Large intestine (tissue), 3 donors: ENCODE results near the gene HSPA9. TPM values are rescaled to one million over a fixed set of nuclear protein-coding genes. Genes with fewer than 3 reads are reported as not detected.
A peak's percentile ranks its signal among the peaks of the same experiment; 100 is the strongest.
"Not testable (repeated sequence)": the region's sequence is repeated elsewhere in the genome, so short reads cannot be mapped to it uniquely, and the experiment has no call there.

Experiments used
- DNase-seq, 2 donors: peaks; one replicate each; pipeline versions ENCODE4 v3.0.0 to v3.0.0-alpha.2; 2013
- H3K27ac ChIP-seq: one replicate; pipeline ENCODE4 v1.5.1; 2013; ENCODE audit warnings: low read length
- H3K27me3 ChIP-seq: 2 replicates; pipeline ENCODE4 v1.6.1; 2013; ENCODE audit warnings: low read length; ENCODE audit not compliant: control insufficient read depth, insufficient read depth
- H3K36me3 ChIP-seq: 2 replicates; pipeline ENCODE4 v1.6.1; 2013; ENCODE audit warnings: low read length; ENCODE audit not compliant: control insufficient read depth, insufficient read depth
- H3K4me1 ChIP-seq: one replicate; pipeline ENCODE4 v1.6.1; 2013; ENCODE audit warnings: low read length; ENCODE audit not compliant: control insufficient read depth, insufficient read depth
- H3K4me3 ChIP-seq: one replicate; pipeline ENCODE4 v1.5.1; 2013; ENCODE audit warnings: low read length
- H3K9me3 ChIP-seq: one replicate; pipeline ENCODE4 v1.6.1; 2013; ENCODE audit warnings: mild to moderate bottlenecking, low read depth, low read length, moderate library complexity; ENCODE audit not compliant: control insufficient read depth
- WGBS: methylation state at CpG from one replicate; pipeline ENCODE4 v1.1.5; 2013; ENCODE audit warnings: low lambda C conversion rate; ENCODE audit not compliant: insufficient coverage; 5-methylcytosine and 5-hydroxymethylcytosine counted together
- polyA plus RNA-seq: library from polyadenylated mRNA; unstranded; fragments of 120-200 nt; gene quantifications from one replicate; pipeline ENCODE4 v1.2.1, GENCODE V29; 2013

HSPA9 gene
- polyA plus RNA-seq, 1 donor, result 190 TPM

DNA sequence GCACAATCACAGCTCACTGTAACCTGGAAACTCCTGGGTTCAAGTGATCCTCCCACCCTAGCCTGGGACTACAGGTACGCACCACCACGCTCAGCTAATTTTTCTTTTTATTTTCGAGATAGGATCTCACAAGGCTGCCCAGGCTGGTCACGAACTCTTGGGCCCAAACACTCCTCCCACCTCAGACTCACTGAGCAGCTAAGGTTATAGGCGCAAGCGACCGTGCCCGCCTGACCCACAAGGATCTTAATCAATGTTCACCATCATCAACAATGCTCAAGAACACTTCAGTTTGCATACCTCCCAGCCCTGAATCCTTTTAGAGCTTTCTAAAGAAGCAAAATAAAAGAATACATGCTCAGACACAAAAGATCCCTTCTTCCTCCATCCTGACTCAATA is 45.4 kb downstream of the HSPA9 start:
- Histone ChIP-seq H3K4me1 (no peaks in the 10 kb centered on the region), H3K27me3 (no peaks in the 10 kb centered on the region), H3K4me3 (no peak overlapping the region), H3K9me3 (no peaks in the 10 kb centered on the region), H3K27ac (no peak overlapping the region), H3K36me3 (no peaks in the 10 kb centered on the region)
- 100% methylated on average over 1 of the region's 8 CpGs for WGBS
- DNase-seq, result no peak

DNA sequence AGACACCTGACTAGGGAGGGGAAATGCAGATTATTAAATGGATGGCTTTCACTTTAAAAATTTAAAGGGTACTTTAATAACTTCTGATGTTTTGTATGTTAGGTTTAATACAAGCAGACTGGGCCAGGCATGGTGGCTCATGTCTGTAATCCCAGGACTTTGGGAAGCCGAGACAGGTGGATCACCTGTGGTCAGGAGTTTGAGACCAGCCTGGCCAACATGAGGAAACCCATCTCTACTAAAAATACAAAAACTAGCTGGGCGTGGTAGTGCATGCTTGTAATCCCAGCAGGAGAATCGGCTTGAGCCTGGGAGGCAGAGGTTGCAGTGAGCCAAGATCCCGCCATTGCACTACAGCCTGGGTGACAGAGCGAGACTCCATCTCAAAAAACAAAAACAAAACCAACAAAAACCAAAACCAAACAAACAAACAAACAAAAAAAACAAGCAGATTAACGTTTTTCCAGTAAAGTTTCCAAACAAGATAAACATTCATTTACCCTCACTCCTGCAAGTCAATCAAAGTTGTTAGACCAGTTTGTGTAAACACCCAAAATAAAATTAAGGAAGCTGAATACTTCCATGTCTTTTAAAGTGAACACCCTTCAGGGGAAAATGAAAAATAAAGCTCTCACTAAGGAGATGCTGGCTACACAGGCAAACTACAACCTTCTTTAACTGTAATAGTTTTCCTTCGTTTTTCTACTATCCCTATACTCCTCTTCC is 46.3 kb downstream of the HSPA9 start:
- Histone ChIP-seq H3K4me1 (no peaks in the 10 kb centered on the region), H3K27ac (no peak overlapping the region), H3K36me3 (no peaks in the 10 kb centered on the region), H3K27me3 (no peaks in the 10 kb centered on the region), H3K9me3 (no peaks in the 10 kb centered on the region), H3K4me3 (no peak overlapping the region)
- WGBS, result 66% methylated on average over 2 of the region's 7 CpGs
- DNase-seq, result no peak

DNA sequence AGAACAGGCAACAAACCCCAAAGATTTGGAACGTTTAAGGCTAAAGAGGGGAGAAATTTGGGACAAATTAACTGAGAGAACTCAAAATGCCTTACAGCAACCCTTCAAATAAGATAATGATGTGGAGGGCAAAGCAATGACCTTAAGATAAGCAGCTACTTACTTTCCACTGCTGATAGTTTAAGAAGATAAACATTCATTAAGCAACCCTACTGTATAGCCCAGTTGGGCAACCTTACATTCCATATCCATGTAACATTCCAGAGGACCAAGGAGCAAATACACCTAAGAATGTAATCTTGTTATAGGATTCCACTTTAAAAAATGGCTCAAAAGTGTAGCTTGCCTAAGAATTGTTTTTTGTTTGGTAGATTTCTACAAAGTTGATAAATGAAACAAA is 47.0 kb downstream of the HSPA9 start:
- no peak overlapping the region for H3K4me3 ChIP-seq
- no peaks in the 10 kb centered on the region for H3K36me3 ChIP-seq
- no peaks in the 10 kb centered on the region for H3K9me3 ChIP-seq
- no peak overlapping the region for H3K27ac ChIP-seq
- no peaks in the 10 kb centered on the region for H3K4me1 ChIP-seq
- no CpG with 5 or more reads among the region's 1 CpG for WGBS
- H3K27me3 ChIP-seq, result no peaks in the 10 kb centered on the region
- DNase-seq, result peak; percentile 33 to 36

DNA sequence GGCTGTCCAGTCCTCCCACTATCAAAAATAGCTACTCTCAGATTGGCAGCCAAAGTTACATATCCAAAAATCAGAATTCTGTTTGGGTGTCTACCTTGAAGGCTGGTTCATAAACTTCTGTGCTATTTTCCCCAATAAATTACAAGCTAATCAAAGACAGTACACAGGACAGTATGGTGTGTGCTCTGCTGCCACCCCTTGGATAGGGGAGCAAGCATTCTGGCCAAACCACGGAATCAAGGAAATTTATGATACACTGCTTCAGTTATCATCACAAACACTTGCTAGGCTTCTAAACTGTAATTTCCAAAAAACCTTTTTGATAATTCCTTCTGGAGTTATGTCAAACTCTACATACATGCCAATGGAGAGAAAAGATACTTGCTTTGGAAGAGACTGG is 48.0 kb downstream of the HSPA9 start:
- Histone ChIP-seq H3K27me3 (no peaks in the 10 kb centered on the region), H3K4me3 (no peak overlapping the region), H3K27ac (no peak overlapping the region), H3K36me3 (no peaks in the 10 kb centered on the region), H3K9me3 (no peaks in the 10 kb centered on the region), H3K4me1 (no peaks in the 10 kb centered on the region)
- no peak for DNase-seq
- no CpG with 5 or more reads among the region's 1 CpG for WGBS

DNA sequence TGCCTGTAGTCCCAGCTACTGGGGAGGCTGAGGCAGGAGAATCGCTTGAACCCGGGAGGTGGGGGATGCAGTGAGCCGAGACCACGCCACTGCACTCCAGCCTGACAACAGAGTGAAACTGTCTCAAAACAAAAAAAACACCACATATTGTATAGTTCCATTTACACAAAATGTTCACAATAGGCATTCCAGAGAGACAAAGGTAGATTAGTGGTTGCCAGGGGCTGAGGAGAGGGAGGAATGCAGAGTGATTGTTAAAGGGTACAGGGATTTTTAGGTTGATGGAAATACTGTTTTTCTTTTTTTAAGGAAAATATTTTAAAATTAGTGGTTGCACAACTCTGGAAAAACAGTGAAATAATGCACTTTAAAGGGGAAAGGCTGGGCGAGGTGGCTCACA is 51.8 kb downstream of the HSPA9 start:
- Histone ChIP-seq H3K27me3 (no peaks in the 10 kb centered on the region), H3K9me3 (no peaks in the 10 kb centered on the region), H3K4me3 (no peak overlapping the region), H3K27ac (no peak overlapping the region), H3K36me3 (peaks cover 4% of the 10 kb centered on the region), H3K4me1 (no peaks in the 10 kb centered on the region)
- WGBS, result 60% methylated on average over 1 of the region's 5 CpGs
- DNase-seq, result no peak

DNA sequence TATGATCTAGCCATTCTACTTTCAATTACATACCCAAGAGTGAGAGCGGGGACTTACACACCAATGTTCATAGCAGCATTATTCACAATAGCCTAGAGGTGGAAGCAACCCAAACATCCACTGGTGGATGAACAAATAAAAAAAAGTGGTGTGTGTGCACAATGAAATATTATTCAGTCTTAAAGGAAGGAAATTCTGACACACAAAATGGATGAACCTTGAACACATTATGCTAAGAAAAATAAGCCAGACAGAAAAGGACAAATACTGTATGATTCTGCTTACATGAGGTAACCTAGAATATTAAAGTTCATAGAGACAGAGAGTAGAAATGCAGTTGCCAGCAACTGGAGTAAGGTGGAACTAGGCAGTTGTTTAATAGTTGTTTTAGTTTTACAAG is 54.2 kb downstream of the HSPA9 start:
- Histone ChIP-seq H3K4me3 (no peak overlapping the region), H3K9me3 (no peaks in the 10 kb centered on the region), H3K36me3 (peaks cover 21% of the 10 kb centered on the region), H3K27me3 (no peaks in the 10 kb centered on the region), H3K27ac (no peak overlapping the region), H3K4me1 (no peaks in the 10 kb centered on the region)
- no peak for DNase-seq
- WGBS, result no CpG with 5 or more reads among the region's 1 CpG

DNA sequence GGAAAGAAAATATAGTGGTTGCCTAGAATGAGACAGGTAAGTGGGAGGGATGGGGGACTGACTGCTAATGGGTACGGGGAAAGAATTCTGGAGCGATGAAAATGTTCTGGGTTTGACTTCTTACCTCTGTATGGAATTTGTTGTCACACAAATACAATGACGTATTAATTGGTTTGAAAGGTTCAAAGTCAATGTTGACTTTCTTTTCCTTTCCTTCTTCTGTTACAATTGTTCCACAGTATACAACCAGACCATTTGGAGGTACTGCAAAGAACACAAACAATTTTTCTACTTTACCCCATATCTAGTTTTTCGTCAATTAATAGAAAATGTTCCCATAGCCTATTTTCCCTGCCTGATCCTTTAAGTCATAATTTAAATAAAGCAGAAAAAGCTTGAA is 57.8 kb downstream of the HSPA9 start:
- H3K4me3 ChIP-seq, result no peak overlapping the region
- peaks cover 51% of the 10 kb centered on the region for H3K36me3 ChIP-seq
- no peak overlapping the region for H3K27ac ChIP-seq
- no peaks in the 10 kb centered on the region for H3K9me3 ChIP-seq
- DNase-seq, result no peak
- H3K4me1 ChIP-seq, result no peaks in the 10 kb centered on the region
- no peaks in the 10 kb centered on the region for H3K27me3 ChIP-seq
- WGBS, result 100% methylated on average over 1 of the region's 4 CpGs

DNA sequence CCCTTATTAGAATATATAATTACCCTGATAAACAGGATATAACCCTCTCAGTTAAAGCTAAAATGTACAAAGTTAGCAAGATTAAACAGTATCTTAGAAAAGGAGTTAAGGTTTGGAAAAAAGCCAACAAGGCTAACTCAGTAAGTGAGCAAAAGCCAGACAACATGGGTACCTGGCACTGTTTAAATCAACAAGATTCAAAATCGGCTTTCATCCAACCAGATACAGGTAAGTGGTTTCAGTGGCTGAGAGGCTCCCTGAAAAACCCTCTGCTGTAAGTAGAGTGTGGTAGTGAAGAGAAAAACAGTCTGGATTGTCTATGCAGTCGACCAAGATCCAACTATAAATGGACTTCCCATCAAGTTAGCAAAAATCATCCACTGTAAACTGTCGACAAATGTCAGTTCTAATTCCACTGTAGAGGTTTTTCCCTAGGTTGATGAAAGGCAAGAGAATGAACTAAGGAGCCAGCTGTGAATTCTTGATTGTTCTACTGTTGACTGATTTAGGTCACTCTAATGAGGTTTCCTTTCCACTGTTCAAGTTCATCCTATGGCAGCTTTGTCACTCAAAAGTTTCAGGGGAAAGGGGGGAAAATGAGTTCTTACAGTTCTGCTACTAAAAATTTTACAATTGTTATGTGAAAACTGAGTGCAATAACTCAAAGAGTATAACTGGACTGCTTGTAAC is 59.5 kb downstream of the HSPA9 start:
- 83% methylated on average over 1 of the region's 3 CpGs for WGBS
- no peak for DNase-seq
- H3K4me1 ChIP-seq, result no peaks in the 10 kb centered on the region
- H3K9me3 ChIP-seq, result no peaks in the 10 kb centered on the region
- no peaks in the 10 kb centered on the region for H3K27me3 ChIP-seq
- H3K36me3 ChIP-seq, result peaks cover 62% of the 10 kb centered on the region
- H3K4me3 ChIP-seq, result no peak overlapping the region
- H3K27ac ChIP-seq, result no peak overlapping the region

DNA sequence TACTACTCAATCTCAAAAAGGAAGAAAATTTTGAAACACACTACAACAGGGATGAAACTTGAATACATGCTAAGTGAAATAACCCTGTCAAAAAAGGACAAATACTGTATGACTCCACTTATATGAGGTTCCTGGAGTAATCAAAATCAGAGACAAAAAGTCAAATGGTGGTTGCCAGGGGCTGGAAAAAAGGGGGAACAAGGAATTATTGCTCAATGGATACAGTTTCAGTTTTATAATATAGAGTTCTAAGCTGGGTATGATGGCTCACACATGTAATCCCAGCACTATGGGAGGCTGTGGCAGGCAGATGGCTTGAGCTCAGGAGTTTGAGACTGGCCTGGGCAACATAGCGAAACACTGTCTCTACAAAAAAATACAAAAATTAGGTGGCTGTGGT is 61.2 kb downstream of the HSPA9 start:
- Histone ChIP-seq H3K4me3 (no peak overlapping the region), H3K27ac (no peak overlapping the region), H3K36me3 (peaks cover 75% of the 10 kb centered on the region), H3K9me3 (no peaks in the 10 kb centered on the region), H3K27me3 (no peaks in the 10 kb centered on the region), H3K4me1 (no peaks in the 10 kb centered on the region)
- DNase-seq, result no peak
- WGBS, result no CpG with 5 or more reads among the region's 1 CpG

DNA sequence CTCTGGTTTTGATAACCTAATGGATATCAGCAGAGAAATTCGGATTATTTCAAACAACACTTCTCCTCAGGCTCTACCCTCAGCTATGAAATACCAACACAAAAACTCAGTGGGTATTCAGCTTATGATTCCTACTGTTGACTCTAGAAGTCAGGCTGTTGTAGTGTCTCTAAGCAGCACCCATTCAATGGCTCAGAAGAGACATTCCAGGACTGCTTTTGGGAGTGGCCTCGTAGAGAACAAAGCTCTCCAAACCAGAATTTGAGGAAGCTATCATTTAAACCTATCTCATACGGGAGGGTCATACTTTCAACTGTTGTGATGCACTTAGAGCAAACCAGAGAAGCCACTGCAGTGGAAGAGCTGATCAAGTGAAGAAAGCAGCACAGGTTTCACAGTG is 66.2 kb downstream of the HSPA9 start:
- no peak for DNase-seq
- Histone ChIP-seq H3K36me3 (peaks cover 61% of the 10 kb centered on the region), H3K9me3 (no peaks in the 10 kb centered on the region), H3K27me3 (no peaks in the 10 kb centered on the region), H3K4me1 (no peaks in the 10 kb centered on the region), H3K4me3 (no peak overlapping the region), H3K27ac (no peak overlapping the region)
- no CpG with 5 or more reads among the region's 3 CpGs for WGBS

DNA sequence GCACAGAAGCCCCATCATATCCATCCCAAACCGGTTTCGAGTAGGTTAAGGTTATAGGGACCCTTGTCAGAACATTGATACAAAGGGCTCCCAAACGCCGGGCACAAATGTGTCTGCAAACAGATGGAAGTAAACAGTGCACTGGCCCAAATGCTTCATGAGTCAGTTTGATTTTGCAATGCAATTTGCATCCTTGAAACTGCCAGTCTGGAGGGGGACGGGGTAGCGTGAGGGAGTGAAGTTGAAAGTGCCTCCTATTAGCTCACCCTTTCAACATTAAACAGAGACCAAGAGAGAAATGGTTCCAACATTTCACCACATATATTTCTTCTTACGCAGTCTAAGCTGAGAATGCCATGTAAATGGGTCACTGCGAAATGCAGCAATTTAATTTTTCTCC is 67.7 kb downstream of the HSPA9 start:
- peaks cover 49% of the 10 kb centered on the region for H3K36me3 ChIP-seq

More for the DNA sequence above, 67.7 kb downstream of the HSPA9 start:
- not testable (repeated sequence) for H3K4me1 ChIP-seq, DNase-seq, H3K4me3 ChIP-seq, H3K9me3 ChIP-seq, H3K27ac ChIP-seq, H3K27me3 ChIP-seq
- WGBS, result 100% methylated on average over 1 of the region's 8 CpGs
